ENCODE results near the gene COQ8A.

The COQ8A gene

DNA sequence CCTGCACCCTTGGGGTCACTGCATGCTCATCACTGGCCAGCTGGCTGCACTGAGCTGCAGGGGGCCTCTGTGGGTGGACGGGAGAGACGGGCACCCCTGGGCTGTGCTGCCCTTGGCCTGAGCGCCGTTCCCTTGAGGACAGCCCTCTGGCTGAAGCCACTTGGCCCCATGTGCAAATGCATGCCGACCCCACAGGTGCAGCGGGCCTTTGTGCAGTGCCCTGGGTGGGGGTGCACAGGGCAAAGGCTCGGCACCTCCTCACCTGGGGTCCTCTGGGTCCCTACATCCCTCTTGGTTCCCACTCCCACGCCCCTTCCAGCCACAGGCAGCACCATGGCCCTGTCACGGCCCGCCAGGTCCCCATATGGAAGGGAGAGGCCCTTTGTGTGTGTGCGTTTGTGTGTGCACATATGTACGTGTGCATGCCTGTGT lies 41.3 kb downstream of the COQ8A start:
- Histone ChIP-seq H3K18ac (ENCODE audit: low read length) (no peak overlapping the region), H3K79me1 (ENCODE audit: low read length) (no peaks in the 10 kb centered on the region), H3K4ac (ENCODE audit: low read depth, low read length) (no peak overlapping the region), H3K4me3 (ENCODE audit: low read depth, low read length) (no peak overlapping the region), H3K79me2 (ENCODE audit: control insufficient read depth, insufficient read depth, low read length, poor library complexity) (no peaks in the 10 kb centered on the region), H3K9me3 (ENCODE audit: insufficient read depth, low read depth, low read length) (peaks cover 2% of the 10 kb centered on the region), H3K4me1 (ENCODE audit: control insufficient read depth in 1 of 2, insufficient read depth in 2 of 2, low read length in 2 of 2) (no peaks in the 10 kb centered on the region), H2BK120ac (ENCODE audit: insufficient read depth, low read length, poor library complexity) (no peak overlapping the region), H2AK5ac (ENCODE audit: low read length) (no peak overlapping the region), H2BK5ac (ENCODE audit: low read depth, low read length, poor library complexity) (no peak overlapping the region), H3K9ac (ENCODE audit: low read length) (no peak overlapping the region), H3K14ac (ENCODE audit: low read length) (no peak overlapping the region), H3K27ac (ENCODE audit: low read depth, low read length) (no peak overlapping the region), H3K27me3 (ENCODE audit: insufficient read depth, low read length) (no peaks in the 10 kb centered on the region), H3K36me3 (ENCODE audit: control insufficient read depth in 1 of 2, insufficient read depth in 2 of 2, low read length in 2 of 2) (peaks cover 0 to 2% of the 10 kb centered on the region in 2 experiments), H4K91ac (ENCODE audit: low read depth, low read length) (no peak overlapping the region), H4K12ac (ENCODE audit: low read depth, low read length) (no peak overlapping the region), H2AFZ (ENCODE audit: insufficient read depth, low read length, poor library complexity) (no peak overlapping the region), H3K23ac (ENCODE audit: low read length) (no peak overlapping the region), H2BK12ac (ENCODE audit: low read length) (no peak overlapping the region), H4K8ac (ENCODE audit: low read depth, low read length) (no peak overlapping the region), H3K4me2 (ENCODE audit: low read length) (no peak overlapping the region)
- DNase-seq: no peak
- WGBS (ENCODE audit: extremely low coverage, insufficient coverage, insufficient read length): no CpG with 5 or more reads among the region's 12 CpGs

DNA sequence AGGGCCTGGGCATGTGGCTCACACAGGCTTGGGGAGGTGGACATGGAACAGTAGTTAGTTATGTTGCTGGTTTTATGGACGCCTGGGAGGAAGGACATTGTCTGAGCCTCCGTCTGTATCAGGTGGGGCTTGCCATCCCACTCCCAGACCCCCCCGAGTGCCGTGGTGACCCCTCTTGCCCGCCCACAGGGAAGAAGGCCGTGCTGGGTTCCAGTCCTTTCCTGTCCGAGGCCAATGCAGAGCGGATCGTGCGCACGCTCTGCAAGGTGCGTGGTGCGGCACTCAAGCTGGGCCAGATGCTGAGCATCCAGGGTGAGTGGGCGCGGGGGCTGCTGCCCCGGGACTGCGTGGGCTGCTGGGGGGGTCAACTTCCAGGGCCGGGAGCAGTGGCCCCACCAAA lies 41.7 kb downstream of the COQ8A start:
- H3K4ac ChIP-seq (ENCODE audit: low read depth, low read length): no peak overlapping the region
- no CpG with 5 or more reads among the region's 18 CpGs for WGBS (ENCODE audit: extremely low coverage, insufficient coverage, insufficient read length)
- H3K79me2 ChIP-seq (ENCODE audit: control insufficient read depth, insufficient read depth, low read length, poor library complexity): no peaks in the 10 kb centered on the region
- no peak for DNase-seq
- H3K14ac ChIP-seq (ENCODE audit: low read length): no peak overlapping the region
- no peak overlapping the region for H4K91ac ChIP-seq (ENCODE audit: low read depth, low read length)
- no peak overlapping the region for H3K18ac ChIP-seq (ENCODE audit: low read length)
- no peak overlapping the region for H2BK5ac ChIP-seq (ENCODE audit: low read depth, low read length, poor library complexity)
- no peak overlapping the region for H3K4me3 ChIP-seq (ENCODE audit: low read depth, low read length)
- H3K79me1 ChIP-seq (ENCODE audit: low read length): no peaks in the 10 kb centered on the region
- H3K4me2 ChIP-seq (ENCODE audit: low read length): no peak overlapping the region
- H3K27me3 ChIP-seq (ENCODE audit: insufficient read depth, low read length): no peaks in the 10 kb centered on the region
- H2BK120ac ChIP-seq (ENCODE audit: insufficient read depth, low read length, poor library complexity): no peak overlapping the region
- no peak overlapping the region for H3K27ac ChIP-seq (ENCODE audit: low read depth, low read length)
- H3K9ac ChIP-seq (ENCODE audit: low read length): no peak overlapping the region
- peaks cover 0 to 5% of the 10 kb centered on the region in 2 experiments for H3K36me3 ChIP-seq (ENCODE audit: control insufficient read depth in 1 of 2, insufficient read depth in 2 of 2, low read length in 2 of 2)
- no peak overlapping the region for H2AFZ ChIP-seq (ENCODE audit: insufficient read depth, low read length, poor library complexity)
- H2BK12ac ChIP-seq (ENCODE audit: low read length): no peak overlapping the region
- no peak overlapping the region for H2AK5ac ChIP-seq (ENCODE audit: low read length)
- H4K8ac ChIP-seq (ENCODE audit: low read depth, low read length): no peak overlapping the region
- no peak overlapping the region for H4K12ac ChIP-seq (ENCODE audit: low read depth, low read length)
- H3K9me3 ChIP-seq (ENCODE audit: insufficient read depth, low read depth, low read length): peaks cover 2% of the 10 kb centered on the region
- no peaks in the 10 kb centered on the region for H3K4me1 ChIP-seq (ENCODE audit: control insufficient read depth in 1 of 2, insufficient read depth in 2 of 2, low read length in 2 of 2)
- no peak overlapping the region for H3K23ac ChIP-seq (ENCODE audit: low read length)

DNA sequence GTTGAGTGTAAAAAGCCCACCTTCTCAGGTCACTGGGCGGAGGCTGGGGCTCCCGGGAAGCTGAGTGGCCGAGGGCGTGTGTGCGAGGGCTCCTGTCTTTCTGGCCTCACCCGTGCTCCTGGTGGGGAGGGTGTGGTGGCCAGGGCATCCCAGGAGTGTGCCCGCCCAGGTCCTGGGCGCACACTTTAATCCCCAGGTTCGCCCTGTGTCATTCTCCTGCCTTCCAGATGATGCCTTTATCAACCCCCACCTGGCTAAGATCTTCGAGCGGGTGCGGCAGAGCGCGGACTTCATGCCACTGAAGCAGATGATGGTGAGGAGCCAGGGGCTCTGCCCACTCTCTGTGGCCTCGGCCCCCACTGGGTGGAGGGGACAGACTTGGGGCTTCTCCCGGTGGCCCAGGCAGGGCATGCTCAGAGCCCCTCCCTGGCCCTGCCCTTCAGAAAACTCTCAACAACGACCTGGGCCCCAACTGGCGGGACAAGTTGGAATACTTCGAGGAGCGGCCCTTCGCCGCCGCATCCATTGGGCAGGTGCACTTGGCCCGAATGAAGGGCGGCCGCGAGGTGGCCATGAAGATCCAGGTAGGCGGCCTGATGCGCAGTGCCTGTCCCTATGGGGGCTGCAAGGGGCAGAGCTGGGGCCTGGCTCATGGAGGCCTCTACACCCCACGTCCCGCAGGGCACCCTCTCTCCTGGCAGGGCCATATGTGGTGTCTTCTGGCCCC lies 42.5 kb downstream of the COQ8A start:
- Histone ChIP-seq H3K18ac (ENCODE audit: low read length) (no peak overlapping the region), H4K12ac (ENCODE audit: low read depth, low read length) (no peak overlapping the region), H4K8ac (ENCODE audit: low read depth, low read length) (no peak overlapping the region), H2BK12ac (ENCODE audit: low read length) (no peak overlapping the region), H2BK5ac (ENCODE audit: low read depth, low read length, poor library complexity) (no peak overlapping the region), H2AK5ac (ENCODE audit: low read length) (no peak overlapping the region), H3K14ac (ENCODE audit: low read length) (no peak overlapping the region), H3K27ac (ENCODE audit: low read depth, low read length) (no peak overlapping the region), H2AFZ (ENCODE audit: insufficient read depth, low read length, poor library complexity) (no peak overlapping the region), H3K4me2 (ENCODE audit: low read length) (no peak overlapping the region), H4K91ac (ENCODE audit: low read depth, low read length) (no peak overlapping the region), H3K36me3 (ENCODE audit: control insufficient read depth in 1 of 2, insufficient read depth in 2 of 2, low read length in 2 of 2) (peaks cover 3 to 5% of the 10 kb centered on the region in 2 experiments), H3K4ac (ENCODE audit: low read depth, low read length) (no peak overlapping the region), H2BK120ac (ENCODE audit: insufficient read depth, low read length, poor library complexity) (no peak overlapping the region), H3K9me3 (ENCODE audit: insufficient read depth, low read depth, low read length) (peaks cover 2% of the 10 kb centered on the region), H3K23ac (ENCODE audit: low read length) (no peak overlapping the region), H3K4me1 (ENCODE audit: control insufficient read depth in 1 of 2, insufficient read depth in 2 of 2, low read length in 2 of 2) (peaks cover 0 to under 1% of the 10 kb centered on the region in 2 experiments), H3K4me3 (ENCODE audit: low read depth, low read length) (no peak overlapping the region), H3K79me1 (ENCODE audit: low read length) (no peaks in the 10 kb centered on the region), H3K79me2 (ENCODE audit: control insufficient read depth, insufficient read depth, low read length, poor library complexity) (no peaks in the 10 kb centered on the region), H3K9ac (ENCODE audit: low read length) (no peak overlapping the region), H3K27me3 (ENCODE audit: insufficient read depth, low read length) (no peaks in the 10 kb centered on the region)
- no peak for DNase-seq
- no CpG with 5 or more reads among the region's 31 CpGs for WGBS (ENCODE audit: extremely low coverage, insufficient coverage, insufficient read length)

- Histone ChIP-seq H2AFZ (ENCODE audit: insufficient read depth, low read length, poor library complexity) (no peak overlapping the region), H3K4ac (ENCODE audit: low read depth, low read length) (no peak overlapping the region), H2BK120ac (ENCODE audit: insufficient read depth, low read length, poor library complexity) (no peak overlapping the region), H3K18ac (ENCODE audit: low read length) (no peak overlapping the region), H3K23ac (ENCODE audit: low read length) (no peak overlapping the region), H2BK5ac (ENCODE audit: low read depth, low read length, poor library complexity) (no peak overlapping the region), H3K4me2 (ENCODE audit: low read length) (no peak overlapping the region), H2BK12ac (ENCODE audit: low read length) (no peak overlapping the region), H3K14ac (ENCODE audit: low read length) (no peak overlapping the region), H4K12ac (ENCODE audit: low read depth, low read length) (no peak overlapping the region), H4K91ac (ENCODE audit: low read depth, low read length) (no peak overlapping the region), H2AK5ac (ENCODE audit: low read length) (no peak overlapping the region), H3K27ac (ENCODE audit: low read depth, low read length) (no peak overlapping the region), H3K36me3 (ENCODE audit: control insufficient read depth in 1 of 2, insufficient read depth in 2 of 2, low read length in 2 of 2) (peaks cover 3 to 5% of the 10 kb centered on the region in 2 experiments), H3K4me3 (ENCODE audit: low read depth, low read length) (no peak overlapping the region), H3K79me1 (ENCODE audit: low read length) (no peaks in the 10 kb centered on the region), H3K79me2 (ENCODE audit: control insufficient read depth, insufficient read depth, low read length, poor library complexity) (no peaks in the 10 kb centered on the region), H3K4me1 (ENCODE audit: control insufficient read depth in 1 of 2, insufficient read depth in 2 of 2, low read length in 2 of 2) (peaks cover 7% of the 10 kb centered on the region in 2 experiments), H3K27me3 (ENCODE audit: insufficient read depth, low read length) (no peaks in the 10 kb centered on the region), H4K8ac (ENCODE audit: low read depth, low read length) (no peak overlapping the region), H3K9me3 (ENCODE audit: insufficient read depth, low read depth, low read length) (no peaks in the 10 kb centered on the region), H3K9ac (ENCODE audit: low read length) (no peak overlapping the region)
- no CpG with 5 or more reads among the region's 18 CpGs for WGBS (ENCODE audit: extremely low coverage, insufficient coverage, insufficient read length)
- no peak for DNase-seq
Observed at GRCh38 chr1:226983247-226983991, 43.3 kb downstream of the COQ8A start.

Data from trophoblast cell (in vitro differentiated cells and primary cell).